HCT116 (cell line): ENCODE measurements around the gene BRCA2.

ENCODE experiments used
- CEBPB ChIP-seq: IDR thresholded peaks from 2 replicates; pipeline ENCODE4 v1.6.1; 2012; ENCODE audit warnings: low read depth
- EZH2 ChIP-seq: fragments of 200-600 bp; sonication (generic); IDR thresholded peaks from 2 replicates; pipeline ENCODE4 v1.6.1; 2017; ENCODE audit warnings: antibody characterized with exemption, mixed run types
- POLR2A ChIP-seq: IDR thresholded peaks from 2 replicates; pipeline ENCODE4 v1.7.0; 2011; ENCODE audit warnings: borderline replicate concordance; ENCODE audit not compliant: insufficient read depth, insufficient read length; ENCODE audit errors: extremely low read depth
- POLR2AphosphoS5 ChIP-seq: IDR thresholded peaks from 2 replicates; pipeline ENCODE4 v1.6.1; 2011; ENCODE audit warnings: mild to moderate bottlenecking, low read depth, low read length, moderate library complexity
- TF ChIP-seq, protein P1 (sequence below): IDR thresholded peaks from 2 replicates; pipeline ENCODE4 v1.6.1; 2012
- TF ChIP-seq, protein P2 (sequence below), 3 experiments: fragments of 200-600 bp in 1 of 3; sonication (generic) in 1 of 3; IDR thresholded peaks in 2 of 3; conservative IDR thresholded peaks in 1 of 3; 2 replicates each; pipeline ENCODE4 v1.5.1; 2012 to 2017; ENCODE audit warnings: low read depth in 2 of 3, low read length in 2 of 3, antibody characterized with exemption in 1 of 3, borderline replicate concordance in 1 of 3, control low read depth in 1 of 3, mild to moderate bottlenecking in 1 of 3, mixed read lengths in 1 of 3, mixed run types in 1 of 3, moderate library complexity in 1 of 3; ENCODE audit not compliant: insufficient read depth in 1 of 3

DNA sequence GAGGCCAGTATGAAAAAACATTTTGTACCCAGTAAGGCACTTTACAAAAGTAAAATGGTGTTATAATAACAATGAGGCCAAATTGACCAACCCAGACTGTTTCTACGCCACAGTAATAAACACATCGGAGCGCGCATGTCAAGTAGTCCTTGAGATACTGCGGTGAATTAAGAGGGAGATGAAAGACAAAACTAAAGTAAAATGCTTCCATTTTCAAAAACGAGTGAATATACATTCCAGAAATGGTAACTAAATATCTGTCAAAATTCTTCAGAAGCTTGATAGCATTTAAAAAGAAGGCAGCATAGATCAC lies 93.6 kb downstream of the BRCA2 start:
- TF ChIP-seq POLR2A (no peak), EZH2 (no peak), POLR2AphosphoS5 (no peak), CEBPB (no peak)
- TF ChIP-seq, protein P1, sequence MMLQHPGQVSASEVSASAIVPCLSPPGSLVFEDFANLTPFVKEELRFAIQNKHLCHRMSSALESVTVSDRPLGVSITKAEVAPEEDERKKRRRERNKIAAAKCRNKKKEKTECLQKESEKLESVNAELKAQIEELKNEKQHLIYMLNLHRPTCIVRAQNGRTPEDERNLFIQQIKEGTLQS: no peak
- TF ChIP-seq, protein P2, sequence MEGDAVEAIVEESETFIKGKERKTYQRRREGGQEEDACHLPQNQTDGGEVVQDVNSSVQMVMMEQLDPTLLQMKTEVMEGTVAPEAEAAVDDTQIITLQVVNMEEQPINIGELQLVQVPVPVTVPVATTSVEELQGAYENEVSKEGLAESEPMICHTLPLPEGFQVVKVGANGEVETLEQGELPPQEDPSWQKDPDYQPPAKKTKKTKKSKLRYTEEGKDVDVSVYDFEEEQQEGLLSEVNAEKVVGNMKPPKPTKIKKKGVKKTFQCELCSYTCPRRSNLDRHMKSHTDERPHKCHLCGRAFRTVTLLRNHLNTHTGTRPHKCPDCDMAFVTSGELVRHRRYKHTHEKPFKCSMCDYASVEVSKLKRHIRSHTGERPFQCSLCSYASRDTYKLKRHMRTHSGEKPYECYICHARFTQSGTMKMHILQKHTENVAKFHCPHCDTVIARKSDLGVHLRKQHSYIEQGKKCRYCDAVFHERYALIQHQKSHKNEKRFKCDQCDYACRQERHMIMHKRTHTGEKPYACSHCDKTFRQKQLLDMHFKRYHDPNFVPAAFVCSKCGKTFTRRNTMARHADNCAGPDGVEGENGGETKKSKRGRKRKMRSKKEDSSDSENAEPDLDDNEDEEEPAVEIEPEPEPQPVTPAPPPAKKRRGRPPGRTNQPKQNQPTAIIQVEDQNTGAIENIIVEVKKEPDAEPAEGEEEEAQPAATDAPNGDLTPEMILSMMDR (IDR thresholded peaks at IDR 0.05 in 2 of 3, conservative IDR thresholded peaks at IDR 0.05 in 1 of 3; ENCODE audit: borderline replicate concordance in 1 of 3, insufficient read depth in 1 of 3, low read depth in 2 of 3, low read length in 2 of 3): no peak
